Activated CD8-positive, alpha-beta T cell treated with anti-CD3 and anti-CD28 coated beads for 36 hours (primary cell): Measurements from ENCODE around the gene DPM1. TPM values are rescaled to one million over a fixed set of nuclear protein-coding genes. Genes with fewer than 3 reads are reported as not detected.

Experiments
- ATAC-seq: fragments of 200-7000 bp; cut with Tn5 transposase; one replicate; pipeline ENCODE4 v1.10.0; 2021; ENCODE audit warnings: mild to moderate bottlenecking, moderate library complexity
- CTCF ChIA-PET: fragments of 350-600 bp; sonication (Branson Sonifier 250); formaldehyde crosslinking; loops from one replicate; lab custom pipeline; 2021; ENCODE audit warnings: antibody characterized with exemption; lab: Charles Lee
- POLR2A ChIA-PET: fragments of 350-600 bp; sonication (Branson Sonifier 250); formaldehyde crosslinking; loops from one replicate; lab custom pipeline; 2021; ENCODE audit warnings: antibody characterized with exemption; lab: Charles Lee
- DNase-seq: peaks from one replicate; pipeline ENCODE4 v3.0.0-alpha.2; 2020
- H3K27ac Mint-ChIP-seq: one replicate; pipeline ENCODE4 v1.8.0; 2021; ENCODE audit warnings: mild to moderate bottlenecking, mixed read lengths
- H3K27me3 Mint-ChIP-seq: one replicate; pipeline ENCODE4 v1.8.0; 2021; ENCODE audit warnings: mixed read lengths
- H3K36me3 Mint-ChIP-seq: one replicate; pipeline ENCODE4 v1.8.0; 2021; ENCODE audit warnings: low read depth, mixed read lengths
- H3K4me1 Mint-ChIP-seq: one replicate; pipeline ENCODE4 v1.8.0; 2021; ENCODE audit warnings: low read depth, mixed read lengths
- H3K4me3 Mint-ChIP-seq: one replicate; pipeline ENCODE4 v1.8.0; 2021; ENCODE audit warnings: mild to moderate bottlenecking, moderate library complexity, mixed read lengths
- H3K9me3 Mint-ChIP-seq: one replicate; pipeline ENCODE4 v1.8.0; 2021; ENCODE audit warnings: mixed read lengths
- intact Hi-C: fragments of 100-400 bp; cut with micrococcal nuclease; formaldehyde crosslinking; loops from one replicate; pipeline ENCODE4 v1.10.0; 2022
- total RNA-seq, 2 experiments: library from RNA; stranded (reverse); gene quantifications; one replicate each; pipeline ENCODE4 v1.2.3, GENCODE V29; 2021
- TF ChIP-seq, protein P1 (sequence below): fragments of 200-600 bp; IDR thresholded peaks from one replicate; pipeline ENCODE4 v1.8.0; 2022; ENCODE audit warnings: antibody characterized with exemption, mild to moderate bottlenecking

The DPM1 gene
- total RNA-seq, 2 experiments from 2014 or later, result 66.6 to 75.4 TPM

DNA sequence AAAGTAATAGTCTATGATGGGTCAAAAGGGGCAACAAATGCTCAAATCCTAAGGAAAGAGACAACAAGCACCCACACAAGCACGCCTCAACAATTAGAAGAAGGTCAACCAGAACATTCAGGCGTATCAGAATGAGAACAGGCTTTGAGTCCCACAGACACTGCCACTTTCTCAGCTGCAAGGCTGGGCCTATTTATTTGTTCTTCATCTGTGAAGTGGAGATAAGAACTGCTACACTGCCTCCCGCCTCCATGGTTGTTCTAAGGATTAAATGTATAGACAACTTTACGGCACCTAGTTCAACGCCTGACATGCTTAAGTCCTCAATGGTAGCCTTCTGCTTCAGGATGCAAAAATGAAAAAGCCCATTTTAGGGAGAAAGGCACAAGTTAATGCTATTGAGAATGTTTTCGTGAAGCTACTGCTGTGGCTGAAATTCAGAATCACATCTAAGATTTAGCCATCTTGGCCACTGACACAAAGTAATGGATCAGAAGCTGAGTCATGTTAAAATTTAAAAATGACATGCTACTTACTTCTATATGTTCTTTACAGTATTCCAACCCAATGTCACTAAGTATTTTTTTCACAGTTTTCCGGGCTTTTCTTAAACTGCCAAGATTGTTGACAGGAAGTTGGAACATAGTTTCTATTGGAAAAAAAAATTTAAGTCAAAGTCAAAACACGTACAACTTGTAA lies 54.8 kb downstream of the DPM1 start:
- ATAC-seq, result no peak
- no peaks in the 10 kb centered on the region for H3K27me3 Mint-ChIP-seq
- no peak for DNase-seq
- peaks cover 40% of the 10 kb centered on the region for H3K4me1 Mint-ChIP-seq
- ChIA-PET CTCF (interaction anchor here (1.2 to 4.2 kb wide), 2 partner anchors 26 to 109 kb away, joined by 4 to 16 read pairs; partner anchors contain the start of gene BCAS4), POLR2A (interaction anchor here (1.1 to 1.3 kb wide), 2 partner anchors 10 to 28 kb away, joined by 3 to 4 read pairs; partner anchors contain the start of gene ADNP)
- intact Hi-C loops, result no loop called here
- no peaks in the 10 kb centered on the region for H3K9me3 Mint-ChIP-seq
- H3K36me3 Mint-ChIP-seq, result peaks cover 51% of the 10 kb centered on the region
- no peak overlapping the region for H3K4me3 Mint-ChIP-seq
- TF ChIP-seq, protein P1, sequence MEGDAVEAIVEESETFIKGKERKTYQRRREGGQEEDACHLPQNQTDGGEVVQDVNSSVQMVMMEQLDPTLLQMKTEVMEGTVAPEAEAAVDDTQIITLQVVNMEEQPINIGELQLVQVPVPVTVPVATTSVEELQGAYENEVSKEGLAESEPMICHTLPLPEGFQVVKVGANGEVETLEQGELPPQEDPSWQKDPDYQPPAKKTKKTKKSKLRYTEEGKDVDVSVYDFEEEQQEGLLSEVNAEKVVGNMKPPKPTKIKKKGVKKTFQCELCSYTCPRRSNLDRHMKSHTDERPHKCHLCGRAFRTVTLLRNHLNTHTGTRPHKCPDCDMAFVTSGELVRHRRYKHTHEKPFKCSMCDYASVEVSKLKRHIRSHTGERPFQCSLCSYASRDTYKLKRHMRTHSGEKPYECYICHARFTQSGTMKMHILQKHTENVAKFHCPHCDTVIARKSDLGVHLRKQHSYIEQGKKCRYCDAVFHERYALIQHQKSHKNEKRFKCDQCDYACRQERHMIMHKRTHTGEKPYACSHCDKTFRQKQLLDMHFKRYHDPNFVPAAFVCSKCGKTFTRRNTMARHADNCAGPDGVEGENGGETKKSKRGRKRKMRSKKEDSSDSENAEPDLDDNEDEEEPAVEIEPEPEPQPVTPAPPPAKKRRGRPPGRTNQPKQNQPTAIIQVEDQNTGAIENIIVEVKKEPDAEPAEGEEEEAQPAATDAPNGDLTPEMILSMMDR, result no peak
- peak overlapping the region; percentile 52 for H3K27ac Mint-ChIP-seq

GRCh38 chr20:50901301-50901700 lies 57.0 kb downstream of the DPM1 start:
- ChIA-PET CTCF (interaction anchor here (0.9 to 4.2 kb wide), 2 partner anchors 12 to 28 kb away, joined by 3 to 16 read pairs; no protein-coding TSS in a partner anchor), POLR2A (interaction anchor here (1.4 kb wide), 1 partner anchor 30 kb away, joined by 4 read pairs; the partner anchor contains the start of gene ADNP)
- Mint-ChIP-seq H3K9me3 (no peaks in the 10 kb centered on the region), H3K4me1 (peaks cover 38% of the 10 kb centered on the region), H3K27ac (peak overlapping the region; percentile 10), H3K4me3 (no peak overlapping the region), H3K27me3 (no peaks in the 10 kb centered on the region), H3K36me3 (peaks cover 60% of the 10 kb centered on the region)
- no peak for DNase-seq
- TF ChIP-seq, protein P1, result no peak
- ATAC-seq, result no peak
- intact Hi-C loops, result no loop called here

DNA sequence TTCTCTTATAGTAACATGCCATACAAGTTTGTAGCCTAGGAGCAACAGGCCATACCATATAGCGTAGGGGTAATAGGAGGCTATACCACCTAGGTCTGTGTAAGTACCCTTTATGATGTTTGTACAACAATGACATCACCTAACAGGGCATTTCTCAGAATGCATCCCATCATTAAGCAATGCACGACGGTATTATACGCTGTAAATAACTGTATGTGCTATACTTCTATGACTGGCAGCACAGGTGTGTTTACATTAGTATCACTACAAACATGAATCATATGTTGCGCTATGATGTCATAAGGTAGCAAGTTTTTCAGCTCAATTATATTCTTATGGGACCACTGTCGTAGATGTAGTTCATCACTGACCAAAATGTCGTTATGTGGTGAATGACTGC lies 58.1 kb downstream of the DPM1 start:
- ATAC-seq (no peak), DNase-seq (no peak)
- TF ChIP-seq, protein P1, result no peak
- no peaks in the 10 kb centered on the region for H3K9me3 Mint-ChIP-seq
- H3K36me3 Mint-ChIP-seq, result peaks cover 57% of the 10 kb centered on the region
- no peaks in the 10 kb centered on the region for H3K27me3 Mint-ChIP-seq
- POLR2A ChIA-PET, result interaction anchor here (0.6 to 1.1 kb wide), 3 partner anchors 15 to 912 kb away, joined by 3 read pairs; no protein-coding TSS in a partner anchor
- H3K4me3 Mint-ChIP-seq, result no peak overlapping the region
- H3K27ac Mint-ChIP-seq, result peak overlapping the region; percentile 5
- CTCF ChIA-PET, result interaction anchor here (1.2 to 4.2 kb wide), 3 partner anchors 20 to 106 kb away, joined by 3 to 16 read pairs (median 5); partner anchors contain the start of gene BCAS4
- intact Hi-C loops, result no loop called here
- H3K4me1 Mint-ChIP-seq, result peaks cover 28% of the 10 kb centered on the region

DNA sequence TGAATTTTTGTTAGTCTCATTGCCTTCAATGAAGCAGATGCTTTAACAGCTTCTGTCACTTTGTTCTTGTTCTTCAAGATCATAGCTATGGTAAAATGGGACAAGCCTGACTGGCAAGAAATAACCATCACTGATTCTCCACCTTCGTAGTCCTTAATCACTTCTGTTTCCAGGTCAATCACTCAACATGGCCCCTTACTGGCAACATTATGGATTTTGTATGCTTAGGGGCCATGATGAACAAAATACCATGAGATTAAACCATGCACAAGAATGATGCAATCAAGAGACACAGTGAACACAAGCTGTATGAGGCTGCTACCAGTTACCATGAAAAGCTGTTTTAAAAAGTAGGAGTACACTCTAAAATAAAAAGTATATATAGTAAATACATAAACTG lies 59.9 kb downstream of the DPM1 start:
- POLR2A ChIA-PET, result interaction anchor here (0.8 to 1.1 kb wide), 3 partner anchors 13 to 40 kb away, joined by 3 read pairs; no protein-coding TSS in a partner anchor
- intact Hi-C loops, result no loop called here

More for the DNA sequence above, 59.9 kb downstream of the DPM1 start:
- peak overlapping the region; percentile 59 for H3K27ac Mint-ChIP-seq
- H3K36me3 Mint-ChIP-seq, result peaks cover 55% of the 10 kb centered on the region
- ATAC-seq, result no peak
- no peak overlapping the region for H3K4me3 Mint-ChIP-seq
- H3K27me3 Mint-ChIP-seq, result no peaks in the 10 kb centered on the region
- DNase-seq, result no peak
- H3K4me1 Mint-ChIP-seq, result peaks cover 23% of the 10 kb centered on the region
- TF ChIP-seq, protein P1, result no peak
- no peaks in the 10 kb centered on the region for H3K9me3 Mint-ChIP-seq
- CTCF ChIA-PET, result interaction anchor here (1.0 to 5.2 kb wide), 5 partner anchors 10 to 104 kb away, joined by 3 to 21 read pairs (median 4); partner anchors contain the start of genes BCAS4, DPM1 and MOCS3
